ENCODE results near the gene ERGIC3.
"Not testable (repeated sequence)": the region's sequence is repeated elsewhere in the genome, so short reads cannot be mapped to it uniquely, and the experiment has no call there.

The ERGIC3 gene

GRCh38 chr20:35546127-35546526 is 4.2 kb downstream of the ERGIC3 start:
- DNase-seq (ENCODE audit: low spot score) (no peak), ATAC-seq (ENCODE audit: low read depth) (no peak)
- TF ChIP-seq CTCF (IDR thresholded peaks at IDR 0.05; ENCODE audit: poor library complexity, severe bottlenecking), result no peak
- Histone ChIP-seq H3K4me1 (ENCODE audit: insufficient read depth, poor library complexity, severe bottlenecking) (peaks cover 3% of the 10 kb centered on the region), H3K4me3 (ENCODE audit: severe bottlenecking) (no peak overlapping the region), H3K36me3 (ENCODE audit: low read depth) (peaks cover 82% of the 10 kb centered on the region), H3K9me3 (ENCODE audit: severe bottlenecking) (no peaks in the 10 kb centered on the region), H3K27ac (ENCODE audit: poor library complexity, severe bottlenecking) (no peak overlapping the region), H3K27me3 (ENCODE audit: insufficient read depth, poor library complexity, severe bottlenecking) (no peaks in the 10 kb centered on the region)

- no peak overlapping the region for H3K4me3 ChIP-seq (ENCODE audit: severe bottlenecking)
- H3K4me1 ChIP-seq (ENCODE audit: insufficient read depth, poor library complexity, severe bottlenecking), result no peaks in the 10 kb centered on the region
- peaks cover 94% of the 10 kb centered on the region for H3K36me3 ChIP-seq (ENCODE audit: low read depth)
- H3K9me3 ChIP-seq (ENCODE audit: severe bottlenecking), result no peaks in the 10 kb centered on the region
- TF ChIP-seq CTCF (IDR thresholded peaks at IDR 0.05; ENCODE audit: poor library complexity, severe bottlenecking), result no peak
- DNase-seq (ENCODE audit: low spot score), result no peak
- ATAC-seq (ENCODE audit: low read depth), result no peak
- H3K27ac ChIP-seq (ENCODE audit: poor library complexity, severe bottlenecking), result no peak overlapping the region
- no peaks in the 10 kb centered on the region for H3K27me3 ChIP-seq (ENCODE audit: insufficient read depth, poor library complexity, severe bottlenecking)
Measured at GRCh38 chr20:35547329-35547728, 5.5 kb downstream of the ERGIC3 start.

- ATAC-seq (ENCODE audit: low read depth) (no peak), DNase-seq (ENCODE audit: low spot score) (no peak)
- no peak overlapping the region for H3K4me3 ChIP-seq (ENCODE audit: severe bottlenecking)
- peaks cover 93% of the 10 kb centered on the region for H3K36me3 ChIP-seq (ENCODE audit: low read depth)
- H3K9me3 ChIP-seq (ENCODE audit: severe bottlenecking), result no peaks in the 10 kb centered on the region
- no peak overlapping the region for H3K27ac ChIP-seq (ENCODE audit: poor library complexity, severe bottlenecking)
- no peaks in the 10 kb centered on the region for H3K4me1 ChIP-seq (ENCODE audit: insufficient read depth, poor library complexity, severe bottlenecking)
- no peak for TF ChIP-seq CTCF (IDR thresholded peaks at IDR 0.05; ENCODE audit: poor library complexity, severe bottlenecking)
- H3K27me3 ChIP-seq (ENCODE audit: insufficient read depth, poor library complexity, severe bottlenecking), result no peaks in the 10 kb centered on the region
Measured at GRCh38 chr20:35551503-35551902, 9.6 kb downstream of the ERGIC3 start.

- no peak overlapping the region for H3K27ac ChIP-seq (ENCODE audit: poor library complexity, severe bottlenecking)
- no peaks in the 10 kb centered on the region for H3K27me3 ChIP-seq (ENCODE audit: insufficient read depth, poor library complexity, severe bottlenecking)
- no peaks in the 10 kb centered on the region for H3K4me1 ChIP-seq (ENCODE audit: insufficient read depth, poor library complexity, severe bottlenecking)
- ATAC-seq (ENCODE audit: low read depth) (no peak), DNase-seq (ENCODE audit: low spot score) (no peak)
- H3K9me3 ChIP-seq (ENCODE audit: severe bottlenecking), result no peaks in the 10 kb centered on the region
- H3K36me3 ChIP-seq (ENCODE audit: low read depth), result peaks cover 91% of the 10 kb centered on the region
- no peak overlapping the region for H3K4me3 ChIP-seq (ENCODE audit: severe bottlenecking)
- TF ChIP-seq CTCF (IDR thresholded peaks at IDR 0.05; ENCODE audit: poor library complexity, severe bottlenecking), result no peak
Measured at GRCh38 chr20:35552914-35553313, 11.0 kb downstream of the ERGIC3 start.

GRCh38 chr20:35555461-35555860 is 13.6 kb downstream of the ERGIC3 start:
- H3K36me3 ChIP-seq (ENCODE audit: low read depth), result peaks cover 66% of the 10 kb centered on the region
- ATAC-seq (ENCODE audit: low read depth); H3K9me3 ChIP-seq (ENCODE audit: severe bottlenecking); H3K27ac ChIP-seq (ENCODE audit: poor library complexity, severe bottlenecking); H3K4me1 ChIP-seq (ENCODE audit: insufficient read depth, poor library complexity, severe bottlenecking); H3K27me3 ChIP-seq (ENCODE audit: insufficient read depth, poor library complexity, severe bottlenecking); H3K4me3 ChIP-seq (ENCODE audit: severe bottlenecking); DNase-seq (ENCODE audit: low spot score): not testable (repeated sequence)
